Renal pelvis (tissue), 4 donors: ENCODE results near the gene KCND2. TPM values are rescaled to one million over a fixed set of nuclear protein-coding genes. Genes with fewer than 3 reads are reported as not detected.
A peak's percentile ranks its signal among the peaks of the same experiment; 100 is the strongest.

Source experiments
- DNase-seq: peaks from one replicate; pipeline ENCODE4 v3.0.0-alpha.2; 2013
- polyA plus RNA-seq, 3 donors: library from polyadenylated mRNA; unstranded; fragments of 120-200 nt; gene quantifications; one replicate each; pipeline ENCODE4 v1.2.1, GENCODE V29; 2013; ENCODE audit not compliant: insufficient read length in 3 of 3

KCND2 gene
- polyA plus RNA-seq, 3 donors = 0.53 to 2.0 (median 1.8) TPM

DNA sequence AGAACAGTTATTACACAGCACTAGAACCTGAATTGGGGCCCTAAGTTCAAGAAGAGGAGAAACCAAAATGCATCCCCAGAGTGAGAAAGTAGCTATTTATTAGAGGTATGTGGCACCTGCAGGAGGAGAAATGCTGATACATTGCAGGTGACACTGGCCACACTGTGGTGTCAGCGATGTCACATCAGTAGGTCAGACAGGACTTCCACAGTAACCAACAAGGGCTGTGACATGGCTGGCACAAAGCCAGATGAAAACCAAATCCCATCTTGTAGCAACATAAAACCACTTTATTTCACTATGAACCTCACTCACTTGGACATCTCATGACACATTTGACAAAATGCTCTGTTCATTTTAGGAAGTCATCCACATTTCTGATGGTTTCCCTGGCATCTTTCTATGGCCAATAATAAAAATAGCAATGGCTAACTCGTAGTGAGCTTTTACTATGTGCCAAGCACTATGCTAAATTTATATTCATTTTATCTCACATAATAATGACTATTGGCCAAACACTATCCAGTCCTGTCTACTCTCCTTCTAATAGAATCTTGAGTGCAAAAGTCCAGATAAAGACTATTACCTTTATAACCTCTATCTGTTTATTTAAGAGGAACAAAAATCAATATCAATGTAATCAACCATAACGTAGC lies 430.7 kb downstream of the KCND2 start:
- DNase-seq = no peak

DNA sequence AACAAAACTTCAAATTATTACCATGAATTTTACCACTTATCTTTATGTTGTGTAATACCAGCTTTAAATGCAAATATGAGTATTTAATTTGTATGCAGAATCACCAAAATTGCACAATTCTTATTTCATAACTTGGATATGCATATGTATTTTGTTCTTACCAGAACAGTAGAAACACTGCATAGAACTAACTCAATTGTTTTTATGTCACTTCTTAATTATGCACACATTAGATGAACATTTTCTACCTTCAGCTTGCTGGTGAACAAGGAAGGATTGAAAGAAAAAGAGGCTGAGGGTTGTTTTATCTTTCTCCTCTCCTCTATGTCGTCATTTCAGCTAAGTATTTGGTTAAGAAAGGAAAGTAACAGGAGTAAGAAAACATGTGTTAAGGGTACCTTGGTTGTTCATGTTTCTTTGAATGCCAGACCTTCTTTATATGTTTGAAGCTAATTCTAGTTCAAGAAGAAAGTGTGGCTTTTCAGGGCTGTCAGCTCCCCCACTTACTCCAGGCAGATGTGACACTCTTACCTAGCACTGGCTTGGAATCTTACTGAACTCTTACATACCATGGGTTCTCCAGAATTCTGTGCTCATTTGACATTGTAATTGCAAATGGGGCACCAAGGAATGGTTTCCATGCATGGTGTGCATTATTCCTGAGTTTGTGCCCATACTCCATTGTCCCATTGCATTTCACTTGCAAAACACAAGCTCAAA lies 436.4 kb downstream of the KCND2 start:
- DNase-seq = no peak

DNA sequence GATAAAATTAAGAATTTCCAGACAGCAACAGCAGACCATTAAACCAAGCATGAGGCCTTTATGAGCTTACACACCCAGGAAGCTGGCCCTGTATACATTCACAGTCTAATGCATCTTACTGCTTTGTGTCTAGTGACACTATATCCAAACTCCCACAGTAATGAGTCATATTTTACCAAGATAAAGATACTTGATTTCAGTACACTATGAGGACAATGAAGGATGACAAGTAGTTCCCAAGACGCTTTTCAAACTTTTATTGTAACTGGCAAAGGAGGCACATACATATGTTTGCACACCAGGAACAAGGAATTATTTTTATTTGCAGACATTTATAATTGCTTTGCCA lies 437.0 kb downstream of the KCND2 start:
- DNase-seq = no peak

DNA sequence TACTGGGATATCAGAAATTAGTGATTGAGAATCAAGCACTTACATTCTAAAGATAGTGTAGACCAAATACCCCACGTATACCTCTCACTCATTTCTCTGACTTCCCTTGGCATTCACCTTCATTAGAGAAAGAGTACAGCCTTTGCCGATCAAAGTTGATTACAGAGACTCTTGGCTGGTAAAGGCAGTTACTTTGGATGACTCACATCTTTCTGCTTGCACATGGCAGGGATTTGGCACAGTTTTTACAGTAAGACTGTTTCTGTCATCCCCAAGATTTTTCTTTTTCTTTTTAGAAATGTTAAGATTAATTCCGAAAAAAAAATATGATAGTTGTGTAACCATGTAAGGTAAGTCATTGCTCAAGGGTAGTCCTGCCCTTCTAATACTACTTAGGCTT lies 442.0 kb downstream of the KCND2 start:
- DNase-seq = no peak

DNA sequence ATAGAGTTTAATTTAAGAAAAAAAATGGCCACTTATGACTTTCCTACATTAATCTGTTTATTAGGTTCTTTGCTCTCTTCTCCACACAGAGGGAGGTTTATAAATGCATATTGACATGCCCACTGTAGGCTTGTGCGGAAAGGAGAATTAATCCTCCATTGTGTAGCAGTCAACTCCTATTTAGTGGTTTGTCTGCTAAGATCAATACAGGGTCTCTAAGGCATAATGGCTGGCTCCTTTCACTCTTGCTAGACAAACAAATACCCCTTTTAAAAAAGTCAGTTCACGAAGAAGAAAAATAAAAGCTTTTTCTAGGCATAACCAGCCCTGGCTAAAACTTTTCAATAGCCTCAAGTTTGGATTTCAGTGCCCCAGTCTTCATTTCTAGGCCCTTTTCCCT lies 443.3 kb downstream of the KCND2 start:
- no peak for DNase-seq

DNA sequence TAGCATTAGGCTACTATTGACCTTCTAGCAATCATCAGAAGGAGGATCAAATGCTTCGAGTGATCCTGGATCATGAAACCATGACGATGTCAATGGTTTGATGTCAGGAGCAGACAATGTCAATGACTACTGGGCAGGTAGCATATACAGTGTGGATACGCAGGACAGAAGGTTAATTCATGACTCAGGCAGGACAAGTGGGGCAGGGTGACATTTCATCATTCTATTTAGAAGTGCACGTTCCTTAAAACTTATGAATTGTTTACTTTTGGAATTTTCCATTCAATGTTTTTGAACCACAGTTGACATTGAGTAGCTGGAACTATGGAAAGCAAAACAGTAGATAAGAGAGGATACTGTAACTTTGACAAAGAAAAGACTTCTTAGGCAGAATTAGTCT lies 444.2 kb downstream of the KCND2 start:
- DNase-seq = no peak

DNA sequence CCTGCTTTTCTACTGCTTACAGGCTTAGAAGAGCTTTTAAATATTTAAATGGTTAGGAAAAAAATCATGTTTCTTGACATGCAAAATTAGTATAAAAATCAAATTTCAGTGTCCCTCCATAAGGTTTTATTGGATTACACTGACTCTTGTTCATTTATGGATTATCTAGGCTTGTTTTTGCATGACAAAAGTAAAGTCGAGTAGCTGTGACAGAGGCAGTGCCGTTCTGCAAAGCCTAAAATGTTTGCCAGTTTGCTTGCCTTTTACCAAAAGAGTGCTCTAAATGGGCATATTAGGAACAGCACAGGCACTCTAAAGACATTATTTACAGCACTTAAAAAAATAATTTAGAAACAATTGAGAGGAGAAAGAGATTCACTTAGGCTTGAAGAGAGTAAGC lies 445.4 kb downstream of the KCND2 start:
- no peak for DNase-seq

DNA sequence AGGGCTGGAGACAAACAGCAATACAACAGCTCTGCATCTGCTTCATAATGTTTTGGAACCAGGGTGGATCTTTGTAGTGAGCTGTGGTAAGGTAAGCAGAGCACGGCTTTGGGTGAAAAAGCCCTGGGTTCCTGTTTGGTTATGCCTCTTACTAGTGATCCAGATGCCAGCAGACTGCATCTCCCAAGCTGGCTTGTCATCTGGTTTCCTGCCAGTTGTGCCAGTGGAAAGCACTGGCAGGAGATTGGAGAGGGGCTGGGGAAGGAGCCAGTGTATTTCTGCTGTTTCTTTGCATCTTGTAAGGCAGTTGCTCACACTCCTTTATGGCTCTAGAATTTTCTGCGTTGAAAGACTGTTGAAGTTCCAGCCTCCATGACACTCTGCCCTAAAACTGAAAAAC lies 447.3 kb downstream of the KCND2 start:
- no peak for DNase-seq

DNA sequence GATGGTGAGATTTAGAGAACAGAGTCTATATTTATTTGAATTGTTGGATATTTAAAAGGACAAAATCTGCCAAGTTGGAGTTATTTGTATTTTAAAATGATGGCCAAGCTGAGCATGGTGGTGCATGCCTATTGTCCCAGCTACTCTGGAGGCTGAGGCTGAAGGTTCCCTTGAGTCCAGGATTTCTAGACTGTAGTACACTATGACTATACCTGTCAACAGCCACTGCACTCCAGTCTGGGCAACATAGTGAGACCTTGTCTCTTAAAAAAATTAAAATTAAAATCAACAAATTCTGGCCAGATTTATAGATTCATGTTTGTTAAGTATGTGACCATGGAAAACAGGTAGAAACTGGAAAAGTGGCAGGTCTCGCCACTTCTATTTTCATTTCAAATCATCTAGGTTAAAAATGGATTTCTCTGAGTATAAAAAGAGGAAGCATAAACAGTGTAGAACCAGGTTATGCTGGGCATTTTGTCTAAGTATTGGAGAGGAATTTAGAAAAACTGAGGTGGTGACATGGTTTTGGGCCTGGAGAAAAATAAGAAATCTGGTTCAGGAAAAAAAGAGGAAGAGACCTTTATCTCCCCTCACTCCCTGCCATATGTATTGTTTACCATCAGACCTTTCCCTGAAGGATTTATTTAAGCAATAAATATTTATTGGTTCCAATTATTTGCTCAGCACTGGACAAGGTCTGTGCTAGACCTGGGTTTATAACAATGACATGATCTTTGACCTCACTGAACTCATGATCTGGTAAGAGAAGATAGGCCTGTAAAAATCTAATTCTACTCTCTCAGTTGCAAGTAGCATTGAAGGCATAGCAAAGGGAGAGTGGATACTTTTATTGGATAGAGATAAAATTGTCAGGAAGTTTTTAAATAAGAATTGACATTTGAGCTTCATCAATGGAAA lies 450.8 kb downstream of the KCND2 start:
- no peak for DNase-seq

DNA sequence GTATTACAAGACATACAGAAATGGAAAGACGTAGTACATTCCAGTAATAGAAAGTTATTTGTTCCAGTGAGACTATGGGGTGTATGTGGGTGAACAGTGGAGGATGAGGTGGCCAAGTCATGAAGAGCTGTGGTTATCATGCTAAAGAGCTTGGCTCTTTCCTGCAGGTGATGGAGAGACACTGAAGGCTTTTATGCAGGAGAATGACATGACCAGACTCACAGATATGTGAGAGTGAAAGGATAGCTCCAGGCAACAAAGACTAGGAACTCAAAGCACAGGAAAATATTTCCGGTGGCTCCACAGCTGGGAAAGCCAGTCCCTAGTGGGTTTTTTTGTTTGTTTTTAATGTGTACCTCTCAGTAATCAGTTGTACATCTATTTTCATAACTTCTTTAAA lies 451.5 kb downstream of the KCND2 start:
- DNase-seq = no peak

DNA sequence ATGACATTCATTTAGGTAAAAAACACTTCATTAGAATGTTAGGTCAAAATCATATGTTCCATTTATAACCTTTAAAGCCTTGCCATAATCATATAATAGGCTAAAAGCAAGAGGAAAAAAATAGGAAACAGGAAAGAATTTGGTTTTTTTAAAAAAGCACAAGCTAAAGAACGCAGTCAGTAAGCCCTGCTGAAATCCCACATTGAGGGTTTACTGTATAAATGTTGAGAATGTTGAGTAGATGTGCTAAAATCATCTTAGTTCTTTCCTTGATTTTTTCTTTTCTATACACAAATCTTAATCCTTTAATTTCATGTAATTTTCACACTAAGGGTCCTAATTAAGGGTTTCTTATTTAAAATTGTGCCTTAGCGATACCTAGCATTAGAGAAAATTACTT lies 452.0 kb downstream of the KCND2 start:
- DNase-seq = no peak

DNA sequence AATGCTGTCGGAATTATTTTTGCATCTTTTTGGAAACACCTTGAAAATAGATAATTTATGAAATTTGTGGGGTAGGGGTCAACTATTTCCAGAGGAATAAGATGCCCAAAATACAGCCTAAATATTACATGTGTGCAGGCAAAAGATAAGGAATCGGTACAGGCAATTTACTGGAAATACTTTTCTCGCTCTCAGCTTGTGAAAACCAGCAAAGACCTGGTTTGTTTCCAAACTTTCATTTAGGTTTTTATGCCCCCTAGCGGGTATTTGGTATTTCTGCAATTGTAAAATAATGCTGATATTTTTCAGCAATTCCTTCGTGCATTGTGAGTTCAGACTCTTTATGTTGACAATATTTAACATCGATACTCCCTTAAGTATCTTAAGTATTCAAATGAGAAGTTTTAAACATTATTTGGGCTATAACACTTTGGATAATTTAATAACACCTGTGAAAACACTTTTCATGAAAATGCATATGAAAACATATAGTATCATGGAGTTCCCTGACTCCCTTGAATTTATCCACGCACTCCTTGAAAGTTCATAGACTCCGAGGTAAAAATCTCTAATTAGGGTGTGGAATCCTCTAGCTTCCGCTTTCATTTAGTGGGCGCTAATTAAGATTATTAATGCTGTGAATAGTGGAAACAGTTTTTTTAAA lies 452.5 kb downstream of the KCND2 start:
- DNase-seq = peak; percentile 24

DNA sequence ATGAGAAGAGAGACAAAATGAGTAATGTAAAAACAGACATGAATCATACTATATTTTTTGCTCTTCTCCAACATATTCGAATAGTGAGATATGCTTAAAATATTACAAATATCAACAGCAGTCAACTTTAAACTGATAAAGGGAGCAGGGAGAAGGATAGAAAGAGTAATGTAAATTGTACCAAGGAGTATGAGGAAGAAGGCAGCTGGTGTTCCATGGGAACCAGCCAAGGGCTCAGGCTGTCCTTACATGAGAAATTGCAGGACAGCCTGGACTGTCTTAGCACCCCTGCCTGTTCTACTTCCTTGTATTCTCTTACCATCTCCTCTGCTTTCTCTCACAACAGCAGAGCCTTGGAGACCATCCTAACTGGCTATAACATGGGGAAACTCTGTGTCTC lies 456.3 kb downstream of the KCND2 start:
- DNase-seq = no peak

DNA sequence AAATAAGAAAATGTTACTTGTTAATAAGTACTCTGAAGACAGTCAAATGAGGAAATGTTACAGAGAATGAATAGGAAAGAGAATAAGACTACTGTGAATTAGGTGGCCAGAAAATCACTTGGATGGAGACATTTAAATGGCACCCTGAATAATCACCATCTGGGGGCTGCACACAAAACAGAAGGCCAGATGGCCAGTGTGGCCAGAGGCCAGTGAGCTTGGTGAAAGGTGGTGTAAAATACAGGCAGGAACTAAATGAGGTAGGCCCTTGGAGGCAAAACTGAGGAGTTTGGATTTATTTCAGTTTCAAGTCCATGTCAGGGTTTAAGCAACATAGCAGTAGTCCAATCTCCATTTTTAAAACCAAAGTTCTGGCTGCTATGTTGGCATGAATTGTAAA lies 458.3 kb downstream of the KCND2 start:
- DNase-seq = no peak

DNA sequence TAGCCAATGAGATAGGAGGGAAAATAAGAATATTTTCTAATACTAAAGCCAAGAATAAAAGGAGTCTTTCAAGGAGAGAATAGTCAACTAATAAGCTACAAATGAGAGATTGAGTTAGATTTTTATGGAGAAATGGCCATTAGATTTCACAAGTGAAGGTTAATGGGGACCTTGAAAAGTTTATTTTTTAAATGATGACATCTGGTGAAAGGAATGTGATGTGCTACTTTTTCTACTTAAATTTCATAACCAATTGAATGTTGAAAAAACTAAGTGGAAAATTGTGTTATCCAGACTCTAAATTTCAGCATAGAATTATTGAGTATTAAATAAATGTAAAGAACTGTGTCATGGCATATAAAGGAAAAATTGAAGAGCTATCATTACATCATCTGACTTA lies 459.3 kb downstream of the KCND2 start:
- no peak for DNase-seq

DNA sequence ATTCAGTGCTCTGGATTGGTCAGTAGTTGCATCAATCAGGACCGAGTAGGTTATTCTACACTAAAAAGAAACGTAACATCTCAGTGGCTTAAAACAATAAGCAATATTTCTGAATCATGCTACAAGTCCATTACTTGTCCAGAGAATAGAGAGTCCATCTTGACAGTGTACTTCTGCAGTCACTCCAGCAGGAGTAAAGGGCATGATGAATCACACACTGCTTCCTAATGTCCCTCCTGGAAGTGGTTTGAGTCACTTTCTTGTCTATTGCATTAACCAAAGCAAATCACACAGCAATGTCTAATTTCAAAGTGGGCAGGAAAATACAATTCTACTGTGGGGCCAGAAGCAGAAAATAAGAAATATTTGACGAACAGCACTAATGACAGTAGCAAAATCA lies 460.2 kb downstream of the KCND2 start:
- no peak for DNase-seq

DNA sequence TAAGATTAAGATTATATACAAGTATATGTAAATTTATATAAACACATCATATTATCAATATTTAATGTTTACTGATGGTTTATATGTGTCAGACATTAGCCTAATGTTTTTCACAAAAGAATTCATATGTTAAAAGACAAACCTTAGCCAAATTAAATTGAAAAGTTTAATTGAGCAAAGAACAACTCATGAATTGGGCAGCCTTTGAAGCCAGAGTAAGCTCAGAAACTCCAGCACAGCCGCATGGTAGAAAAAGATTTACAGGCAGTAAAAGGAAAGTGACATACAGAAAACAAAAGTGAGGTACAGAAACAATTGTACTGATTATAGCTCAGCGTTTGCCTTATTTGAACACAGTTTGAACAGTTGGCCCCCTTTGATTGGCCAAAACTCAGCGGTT lies 460.9 kb downstream of the KCND2 start:
- no peak for DNase-seq

DNA sequence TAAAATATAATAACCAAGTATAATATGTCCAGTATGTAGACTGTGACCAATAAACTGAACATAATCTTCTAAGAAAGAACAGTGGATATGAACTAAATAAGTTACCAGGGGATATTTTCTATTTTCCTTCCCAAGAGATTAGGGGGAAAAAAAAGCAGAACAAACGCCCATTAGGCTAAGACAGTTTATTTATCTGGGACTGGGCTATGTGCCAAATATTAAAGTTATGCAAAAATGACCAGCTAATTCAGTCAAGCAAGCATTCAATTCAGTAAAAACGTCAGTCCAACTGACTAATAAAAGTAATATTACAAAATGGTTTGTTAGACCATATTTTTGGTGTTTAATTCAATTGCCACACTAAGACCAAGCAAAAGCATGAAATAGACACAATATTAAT lies 462.8 kb downstream of the KCND2 start:
- no peak for DNase-seq

DNA sequence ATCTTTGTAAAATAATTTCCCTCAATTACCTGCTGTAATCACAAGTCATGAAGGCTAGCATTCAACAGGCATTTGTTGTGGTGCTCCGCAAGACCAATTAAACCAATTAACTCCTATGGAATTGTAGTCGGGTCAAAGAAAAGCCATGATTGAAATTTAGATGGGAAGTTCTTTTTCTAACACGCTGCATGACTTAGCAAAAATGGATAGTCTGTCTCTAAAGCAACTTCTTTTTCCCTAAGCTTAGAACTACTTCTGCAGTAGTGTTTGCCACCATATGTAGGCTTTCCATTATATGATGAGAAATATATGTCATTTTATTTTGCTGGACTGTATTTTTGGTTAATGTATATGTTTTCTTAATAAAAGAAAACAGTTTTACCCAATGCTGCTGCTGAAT lies 465.8 kb downstream of the KCND2 start:
- DNase-seq = no peak

DNA sequence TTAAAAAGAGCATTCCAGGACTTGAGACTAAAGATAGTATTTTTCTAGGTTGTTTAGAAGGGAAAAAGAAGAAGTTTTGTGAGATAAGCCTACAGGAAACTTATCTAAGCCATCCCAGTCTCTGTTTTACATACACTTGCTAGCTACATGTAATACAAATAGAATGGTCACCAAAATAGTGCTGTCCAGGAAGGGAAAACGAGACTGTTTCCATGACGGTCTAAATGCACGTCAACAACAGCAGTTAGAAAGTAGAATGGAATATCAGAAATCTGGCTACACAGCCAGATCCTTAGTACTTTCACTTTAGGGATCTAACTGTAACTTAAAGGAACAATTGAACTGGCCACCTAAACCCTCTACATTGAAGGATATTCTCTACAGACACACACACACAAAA lies 467.4 kb downstream of the KCND2 start:
- DNase-seq = no peak

DNA sequence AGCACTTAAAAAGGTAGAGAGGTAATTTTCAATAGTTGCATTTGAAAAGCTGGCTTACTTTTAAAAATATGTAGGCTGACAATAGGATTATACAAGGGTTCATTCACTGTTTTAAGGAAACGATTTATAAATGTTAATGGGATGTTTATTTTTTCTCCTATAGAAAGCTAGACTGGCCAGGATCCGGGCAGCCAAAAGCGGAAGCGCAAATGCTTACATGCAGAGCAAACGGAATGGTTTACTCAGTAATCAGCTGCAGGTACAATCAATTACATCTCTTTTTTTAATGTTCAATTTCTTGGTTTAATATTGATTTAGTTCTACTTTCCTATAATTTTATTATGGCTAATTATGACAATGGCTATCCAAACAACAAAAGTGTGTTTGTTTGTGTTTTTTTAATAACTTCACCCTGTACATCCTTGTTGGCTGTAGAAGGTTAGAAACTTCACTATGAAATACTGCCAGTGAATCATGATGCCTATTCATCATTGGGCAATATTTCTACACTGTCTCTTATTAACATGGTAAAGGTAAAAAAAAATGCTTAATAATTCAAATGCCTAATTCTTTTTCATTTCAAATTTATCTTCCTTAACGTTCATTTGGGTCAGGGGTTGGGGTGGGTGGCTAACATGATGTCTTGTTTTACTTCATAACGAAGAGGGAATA lies 468.5 kb downstream of the KCND2 start:
- DNase-seq = no peak

DNA sequence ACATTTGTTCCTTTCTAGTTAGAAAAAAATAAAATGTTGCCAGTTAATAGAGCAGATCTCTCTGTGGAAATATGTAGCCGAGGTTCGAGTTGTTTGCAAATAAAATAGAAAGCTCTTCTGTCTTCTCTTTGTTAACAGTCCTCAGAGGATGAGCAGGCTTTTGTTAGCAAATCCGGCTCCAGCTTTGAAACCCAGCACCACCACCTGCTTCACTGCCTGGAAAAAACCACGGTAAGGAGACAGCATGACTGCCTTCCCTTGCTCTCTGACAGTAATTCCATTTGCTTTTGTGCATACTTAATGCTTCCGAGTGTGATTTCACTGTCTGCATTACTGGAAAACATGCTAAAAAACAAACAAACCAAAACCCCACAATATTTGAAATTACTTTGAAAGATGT lies 469.4 kb downstream of the KCND2 start:
- DNase-seq = no peak
